ENCODE data around the gene ZNF792. TPM values are rescaled to one million over a fixed set of nuclear protein-coding genes. Genes with fewer than 3 reads are reported as not detected.

The ZNF792 gene
- total RNA-seq, 1 donor from 2014 or later, result 3.2 TPM

DNA sequence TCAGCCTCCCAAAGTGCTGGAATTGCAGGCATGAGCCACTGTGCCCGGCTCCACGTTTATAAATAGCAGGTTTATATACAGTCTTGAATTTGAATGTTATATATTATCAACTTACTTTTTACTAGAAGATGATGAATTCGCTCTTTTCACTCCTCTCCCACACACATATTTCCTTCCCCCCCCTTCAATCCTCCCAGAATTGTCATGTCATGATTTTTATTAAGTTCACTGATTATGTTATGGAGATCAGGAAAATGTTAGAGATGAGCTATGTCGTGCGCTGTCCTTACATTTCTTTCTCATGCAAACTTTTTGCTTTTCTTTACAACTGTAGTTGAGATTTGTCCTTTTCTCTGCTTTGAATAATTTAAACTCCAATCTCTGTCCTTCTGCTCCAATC, 18.2 kb upstream of the ZNF792 start:
- no peaks in the 10 kb centered on the region for H3K36me3 Mint-ChIP-seq (ENCODE audit: low read depth)
- peaks cover 10% of the 10 kb centered on the region for H3K9me3 Mint-ChIP-seq (ENCODE audit: low read depth)
- peaks cover 9% of the 10 kb centered on the region for H3K4me1 Mint-ChIP-seq (ENCODE audit: low read depth)
- peaks cover 9% of the 10 kb centered on the region for H3K27me3 Mint-ChIP-seq (ENCODE audit: low read depth)
- TF ChIP-seq, protein P1, sequence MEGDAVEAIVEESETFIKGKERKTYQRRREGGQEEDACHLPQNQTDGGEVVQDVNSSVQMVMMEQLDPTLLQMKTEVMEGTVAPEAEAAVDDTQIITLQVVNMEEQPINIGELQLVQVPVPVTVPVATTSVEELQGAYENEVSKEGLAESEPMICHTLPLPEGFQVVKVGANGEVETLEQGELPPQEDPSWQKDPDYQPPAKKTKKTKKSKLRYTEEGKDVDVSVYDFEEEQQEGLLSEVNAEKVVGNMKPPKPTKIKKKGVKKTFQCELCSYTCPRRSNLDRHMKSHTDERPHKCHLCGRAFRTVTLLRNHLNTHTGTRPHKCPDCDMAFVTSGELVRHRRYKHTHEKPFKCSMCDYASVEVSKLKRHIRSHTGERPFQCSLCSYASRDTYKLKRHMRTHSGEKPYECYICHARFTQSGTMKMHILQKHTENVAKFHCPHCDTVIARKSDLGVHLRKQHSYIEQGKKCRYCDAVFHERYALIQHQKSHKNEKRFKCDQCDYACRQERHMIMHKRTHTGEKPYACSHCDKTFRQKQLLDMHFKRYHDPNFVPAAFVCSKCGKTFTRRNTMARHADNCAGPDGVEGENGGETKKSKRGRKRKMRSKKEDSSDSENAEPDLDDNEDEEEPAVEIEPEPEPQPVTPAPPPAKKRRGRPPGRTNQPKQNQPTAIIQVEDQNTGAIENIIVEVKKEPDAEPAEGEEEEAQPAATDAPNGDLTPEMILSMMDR (IDR thresholded peaks at IDR 0.05), result no peak
- no peak overlapping the region for H3K27ac Mint-ChIP-seq (ENCODE audit: unreplicated experiment)
- peak; percentile 10 for DNase-seq (ENCODE audit: low spot score)
- no peak overlapping the region for H3K4me3 Mint-ChIP-seq (ENCODE audit: unreplicated experiment)

DNA sequence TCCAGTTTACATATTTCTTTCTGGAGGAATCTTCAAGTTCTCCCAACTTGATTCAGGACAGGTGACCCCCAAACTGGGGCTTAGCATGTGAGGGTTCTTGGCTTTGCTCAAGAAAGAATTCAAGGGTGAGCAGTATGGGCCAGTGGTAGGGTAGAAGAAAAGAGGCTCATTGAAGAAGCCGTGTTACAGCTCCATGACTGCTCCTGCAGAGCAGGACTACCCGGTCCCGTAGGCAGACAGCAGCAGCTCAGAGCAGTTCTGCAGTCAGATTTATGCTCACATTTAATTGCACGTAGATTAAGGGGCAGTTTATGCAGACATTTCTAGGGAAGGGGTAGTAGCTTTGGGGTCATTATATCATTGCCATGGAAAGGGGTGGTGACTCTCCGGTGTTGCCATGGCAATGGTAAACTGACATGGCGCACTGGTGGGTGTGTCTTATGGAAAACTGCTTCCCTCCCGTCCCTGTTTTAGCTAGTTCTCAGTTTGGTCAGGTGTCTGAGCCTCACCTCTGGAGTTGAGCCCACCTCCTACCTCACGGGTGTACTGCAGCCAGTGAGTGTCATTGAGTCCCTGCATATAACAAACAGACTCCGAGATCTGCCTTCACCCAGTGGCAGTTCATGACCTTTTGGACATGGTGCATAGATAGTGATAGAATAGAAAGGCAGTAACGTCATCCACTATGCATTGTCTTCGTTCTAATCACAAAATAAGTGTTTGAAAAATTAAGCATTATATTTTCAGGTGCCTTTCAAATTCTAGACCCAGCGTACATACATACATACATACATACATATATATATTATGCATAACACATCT, 16.0 kb upstream of the ZNF792 start:
- no peaks in the 10 kb centered on the region for H3K4me1 Mint-ChIP-seq (ENCODE audit: low read depth)
- peaks cover 9% of the 10 kb centered on the region for H3K27me3 Mint-ChIP-seq (ENCODE audit: low read depth)
- H3K9me3 Mint-ChIP-seq (ENCODE audit: low read depth), result peaks cover 12% of the 10 kb centered on the region
- H3K4me3 Mint-ChIP-seq (ENCODE audit: unreplicated experiment), result no peak overlapping the region
- TF ChIP-seq, protein P1 (IDR thresholded peaks at IDR 0.05), result no peak
- peak; percentile 34 for DNase-seq (ENCODE audit: low spot score)
- H3K36me3 Mint-ChIP-seq (ENCODE audit: low read depth), result no peaks in the 10 kb centered on the region
- no peak overlapping the region for H3K27ac Mint-ChIP-seq (ENCODE audit: unreplicated experiment)

DNA sequence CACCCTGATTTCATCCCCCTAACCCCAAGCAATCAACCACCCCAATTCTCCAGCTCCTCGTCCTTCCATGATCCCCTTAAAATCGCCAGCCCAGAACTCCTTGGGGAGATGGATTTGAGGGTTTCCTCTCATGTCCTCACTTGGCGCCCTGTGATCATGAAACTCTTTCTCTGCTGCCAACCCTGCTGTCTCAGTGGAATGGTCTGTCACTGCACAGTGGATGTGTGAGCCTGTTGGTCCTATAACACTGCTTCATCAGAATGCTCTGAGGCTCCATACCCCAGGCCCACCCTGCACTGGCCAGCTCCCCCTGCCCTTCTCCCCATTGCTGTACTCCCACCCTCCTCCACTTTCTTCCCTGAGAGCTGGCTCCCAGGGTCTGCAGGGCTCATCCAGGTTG, 12.6 kb upstream of the ZNF792 start:
- Mint-ChIP-seq H3K36me3 (ENCODE audit: low read depth) (no peaks in the 10 kb centered on the region), H3K27me3 (ENCODE audit: low read depth) (peaks cover 9% of the 10 kb centered on the region), H3K4me3 (ENCODE audit: unreplicated experiment) (no peak overlapping the region), H3K27ac (ENCODE audit: unreplicated experiment) (no peak overlapping the region), H3K9me3 (ENCODE audit: low read depth) (peaks cover 4% of the 10 kb centered on the region), H3K4me1 (ENCODE audit: low read depth) (peaks cover 5% of the 10 kb centered on the region)
- no peak for DNase-seq (ENCODE audit: low spot score)
- TF ChIP-seq, protein P1 (IDR thresholded peaks at IDR 0.05), result no peak

DNA sequence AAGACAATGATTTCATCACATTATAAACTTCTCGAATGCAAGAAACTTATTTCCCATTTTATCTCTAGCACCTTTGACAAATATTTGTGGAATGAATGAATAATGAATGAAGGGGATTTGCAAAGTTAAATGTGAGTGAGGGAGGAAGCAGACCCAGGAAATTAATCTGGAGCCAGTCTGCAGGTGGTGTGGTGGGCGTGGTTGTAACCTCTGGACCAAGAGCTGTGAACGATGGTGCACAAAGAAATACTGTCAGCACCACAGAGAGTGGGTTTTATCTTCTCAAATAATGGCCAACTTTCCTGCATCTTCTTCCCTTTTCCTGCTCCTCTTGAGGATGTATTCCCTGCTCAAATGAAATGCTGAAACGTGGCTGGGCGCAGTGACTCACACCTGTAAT, 11.0 kb upstream of the ZNF792 start:
- no peaks in the 10 kb centered on the region for H3K36me3 Mint-ChIP-seq (ENCODE audit: low read depth)
- no peak overlapping the region for H3K4me3 Mint-ChIP-seq (ENCODE audit: unreplicated experiment)
- no peak for DNase-seq (ENCODE audit: low spot score)
- H3K27ac Mint-ChIP-seq (ENCODE audit: unreplicated experiment), result no peak overlapping the region
- H3K27me3 Mint-ChIP-seq (ENCODE audit: low read depth), result peaks cover 9% of the 10 kb centered on the region
- peaks cover 4% of the 10 kb centered on the region for H3K9me3 Mint-ChIP-seq (ENCODE audit: low read depth)
- peaks cover 5% of the 10 kb centered on the region for H3K4me1 Mint-ChIP-seq (ENCODE audit: low read depth)
- TF ChIP-seq, protein P1 (IDR thresholded peaks at IDR 0.05), result no peak

DNA sequence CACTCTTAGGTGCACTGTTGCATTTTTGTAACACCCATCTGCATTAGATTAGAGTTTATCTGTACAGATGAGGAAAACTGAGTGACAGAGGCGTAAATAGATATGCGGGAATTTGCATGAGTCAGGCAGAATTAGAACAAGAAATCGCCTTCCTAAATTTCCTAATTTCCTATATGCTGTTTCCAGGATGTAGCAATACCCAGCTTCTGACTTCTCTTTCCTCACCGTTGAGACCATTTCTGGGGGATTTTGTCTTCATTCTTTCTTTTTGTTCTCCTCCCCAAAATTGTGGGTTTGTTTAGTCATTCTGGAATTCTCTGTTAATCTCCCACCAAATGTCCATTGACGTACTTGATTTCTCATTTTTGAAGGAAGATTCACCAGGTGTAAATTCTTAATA, 10.6 kb upstream of the ZNF792 start:
- TF ChIP-seq, protein P1 (IDR thresholded peaks at IDR 0.05), result no peak
- Mint-ChIP-seq H3K4me3 (ENCODE audit: unreplicated experiment) (no peak overlapping the region), H3K4me1 (ENCODE audit: low read depth) (peaks cover 5% of the 10 kb centered on the region), H3K9me3 (ENCODE audit: low read depth) (peaks cover 4% of the 10 kb centered on the region), H3K27ac (ENCODE audit: unreplicated experiment) (no peak overlapping the region), H3K36me3 (ENCODE audit: low read depth) (no peaks in the 10 kb centered on the region), H3K27me3 (ENCODE audit: low read depth) (peaks cover 6% of the 10 kb centered on the region)
- no peak for DNase-seq (ENCODE audit: low spot score)

All from chondrocyte (in vitro differentiated cells).